GOT3 (cell line): ENCODE results near the gene BIN2.

Experiments
- DNase-seq: peaks from one replicate; lab custom pipeline; 2025; ENCODE audit warnings: mixed read lengths; lab: John Stamatoyannopoulos, UW

Gene BIN2

GRCh38 chr12:51323966-51324895 lies at the start of gene BIN2:
TSS of gene BIN2 (minus strand) at chr12:51324174. CDS start at chr12:51324102, 72 bp downstream.
- no peak for DNase-seq

GRCh38 chr12:51373187-51373586 lies 49.2 kb upstream of the BIN2 start:
- DNase-seq, result no peak

GRCh38 chr12:51372021-51372420 lies 48.0 kb upstream of the BIN2 start:
- no peak for DNase-seq

GRCh38 chr12:51371295-51371953 lies 47.5 kb upstream of the BIN2 start:
- DNase-seq, result peak; percentile 57

GRCh38 chr12:51370667-51371066 lies 46.7 kb upstream of the BIN2 start:
- no peak for DNase-seq

GRCh38 chr12:51369581-51369980 lies 45.6 kb upstream of the BIN2 start:
- DNase-seq, result no peak

GRCh38 chr12:51368640-51369517 lies 44.9 kb upstream of the BIN2 start:
- no peak for DNase-seq

- DNase-seq, result no peak
Measured at GRCh38 chr12:51365276-51365675, 41.3 kb upstream of the BIN2 start.

GRCh38 chr12:51364001-51364400 lies 40.0 kb upstream of the BIN2 start:
- DNase-seq, result no peak

GRCh38 chr12:51362747-51363342 lies 38.9 kb upstream of the BIN2 start:
- DNase-seq, result no peak

GRCh38 chr12:51362307-51362706 lies 38.3 kb upstream of the BIN2 start:
- no peak for DNase-seq

- no peak for DNase-seq
Measured at GRCh38 chr12:51361161-51362016, 37.4 kb upstream of the BIN2 start.

GRCh38 chr12:51360315-51360714 lies 36.3 kb upstream of the BIN2 start:
- DNase-seq, result no peak

- DNase-seq, result no peak
Measured at GRCh38 chr12:51359851-51360250, 35.9 kb upstream of the BIN2 start.

GRCh38 chr12:51358496-51358895 lies 34.5 kb upstream of the BIN2 start:
- DNase-seq, result no peak

- no peak for DNase-seq
Measured at GRCh38 chr12:51357374-51358047, 33.5 kb upstream of the BIN2 start.

GRCh38 chr12:51351913-51352532 lies 28.0 kb upstream of the BIN2 start:
- no peak for DNase-seq

GRCh38 chr12:51349026-51349425 lies 25.1 kb upstream of the BIN2 start:
- DNase-seq, result no peak

GRCh38 chr12:51348116-51348515 lies 24.1 kb upstream of the BIN2 start:
- no peak for DNase-seq

- DNase-seq, result no peak
Measured at GRCh38 chr12:51346581-51346980, 22.6 kb upstream of the BIN2 start, which contains the start of gene CELA1. TSS of gene CELA1 (minus strand) at chr12:51346679. CDS start at chr12:51346638, 41 bp downstream.
